B cell (primary cell): ENCODE data around the gene WDR90. TPM values are rescaled to one million over a fixed set of nuclear protein-coding genes. Genes with fewer than 3 reads are reported as not detected.

Source experiments
- ATAC-seq: fragments of 200-7000 bp; cut with Tn5 transposase; one replicate; pipeline ENCODE4 v1.10.0; 2021; ENCODE audit warnings: low read depth, mild to moderate bottlenecking, moderate number of reproducible peaks, moderate library complexity
- CTCF ChIA-PET: fragments of 350-600 bp; sonication (Branson Sonifier 250); formaldehyde crosslinking; loops from one replicate; lab custom pipeline; 2021; ENCODE audit warnings: antibody characterized with exemption, inconsistent platforms; lab: Charles Lee
- POLR2A ChIA-PET: fragments of 350-600 bp; sonication (Branson Sonifier 250); formaldehyde crosslinking; loops from one replicate; lab custom pipeline; 2021; ENCODE audit warnings: antibody characterized with exemption; lab: Charles Lee
- DNase-seq: peaks from one replicate; pipeline ENCODE4 v3.0.0; 2013
- H2AFZ ChIP-seq: 2 replicates; pipeline ENCODE4 v1.6.1; 2012; ENCODE audit warnings: mild to moderate bottlenecking, low read depth, low read length; ENCODE audit not compliant: insufficient read depth, poor library complexity, severe bottlenecking
- H3K27ac ChIP-seq, 2 donors: 1 replicate in 1 of 2; 2 replicates in 1 of 2; pipeline ENCODE4 v1.5.1; 2012 to 2013; ENCODE audit warnings: low read length in 2 of 2, mild to moderate bottlenecking in 2 of 2, moderate library complexity in 1 of 2
- H3K27me3 ChIP-seq, 4 experiments: fragments of 200-600 bp in 1 of 4; sonication (generic) in 1 of 4; replicated peaks in 1 of 4; 1 replicate in 2 of 4; 2 replicates in 2 of 4; pipeline versions ENCODE4 v1.6.1 to v1.7.0; 2013 to 2016; ENCODE audit warnings: low read length in 3 of 4, mild to moderate bottlenecking in 2 of 4, mixed read lengths in 1 of 4, moderate library complexity in 1 of 4; ENCODE audit not compliant: insufficient read depth in 4 of 4, control insufficient read depth in 3 of 4; ENCODE audit errors: control extremely low read depth in 1 of 4
- H3K36me3 ChIP-seq, 2 experiments: replicated peaks in 1 of 2; 1 replicate in 1 of 2; 2 replicates in 1 of 2; pipeline versions ENCODE4 v1.6.1 to v1.7.1; 2013; ENCODE audit warnings: low read length in 1 of 2; ENCODE audit not compliant: insufficient read depth in 2 of 2, control insufficient read depth in 1 of 2; ENCODE audit errors: control extremely low read depth in 1 of 2, extremely low read depth in 1 of 2
- H3K4me1 ChIP-seq, 2 donors: fragments of 200-600 bp in 1 of 2; sonication (generic) in 1 of 2; 1 replicate in 1 of 2; 2 replicates in 1 of 2; pipeline versions ENCODE4 v1.5.1 to v1.6.1; 2013 to 2017; ENCODE audit warnings: low read length in 2 of 2; ENCODE audit not compliant: control insufficient read depth in 2 of 2, insufficient read depth in 2 of 2
- H3K4me2 ChIP-seq: replicated peaks from 2 replicates; pipeline ENCODE3; 2012; ENCODE audit warnings: mild to moderate bottlenecking, low read depth, low read length; ENCODE audit not compliant: poor library complexity, severe bottlenecking
- H3K4me3 ChIP-seq, 5 experiments: fragments of 200-600 bp in 1 of 5; sonication (generic) in 1 of 5; 1 replicate in 3 of 5; 2 replicates in 2 of 5; pipeline versions ENCODE4 v1.5.1 to v1.7.0; 2011 to 2016; ENCODE audit warnings: low read length in 4 of 5, mild to moderate bottlenecking in 4 of 5, low read depth in 2 of 5, control low read depth in 1 of 5, moderate library complexity in 1 of 5; ENCODE audit not compliant: insufficient read depth in 1 of 5; ENCODE audit errors: control extremely low read depth in 1 of 5, extremely low read depth in 1 of 5
- H3K79me2 ChIP-seq: fragments of 200-600 bp; sonication (generic); one replicate; pipeline ENCODE4 v1.6.0; 2016; ENCODE audit warnings: low read length; ENCODE audit not compliant: control insufficient read depth, insufficient read depth
- H3K9ac ChIP-seq: fragments of 200-600 bp; sonication (generic); 2 replicates; pipeline ENCODE4 v1.6.1; 2017; ENCODE audit warnings: mild to moderate bottlenecking, low read length, moderate library complexity
- H3K9me3 ChIP-seq, 3 donors: one replicate each; pipeline versions ENCODE4 v1.6.1 to v1.7.1; 2013; ENCODE audit warnings: low read length in 2 of 3; ENCODE audit not compliant: control insufficient read depth in 2 of 3, insufficient read depth in 1 of 3; ENCODE audit errors: control extremely low read depth in 1 of 3
- H4K20me1 ChIP-seq: 2 replicates; pipeline ENCODE4 v1.6.0; 2012; ENCODE audit warnings: mild to moderate bottlenecking, low read length; ENCODE audit not compliant: insufficient read depth, control insufficient read depth, poor library complexity, severe bottlenecking
- H3K27ac Mint-ChIP-seq: one replicate; pipeline ENCODE4 v1.8.0; 2021; ENCODE audit warnings: mixed read lengths
- H3K27me3 Mint-ChIP-seq: one replicate; pipeline ENCODE4 v1.8.0; 2021; ENCODE audit warnings: mixed read lengths
- H3K4me1 Mint-ChIP-seq: one replicate; pipeline ENCODE4 v1.8.0; 2021; ENCODE audit warnings: mixed read lengths
- H3K4me3 Mint-ChIP-seq: one replicate; pipeline ENCODE4 v1.8.0; 2021; ENCODE audit warnings: mixed read lengths
- H3K9me3 Mint-ChIP-seq: one replicate; pipeline ENCODE4 v1.8.0; 2022; ENCODE audit warnings: mixed read lengths; ENCODE audit not compliant: insufficient read depth
- EZH2 ChIP-seq: IDR thresholded peaks from 2 replicates; pipeline ENCODE4 v1.6.1; 2012; ENCODE audit warnings: borderline replicate concordance, low read depth, mild to moderate bottlenecking, moderate library complexity, low read length; ENCODE audit not compliant: insufficient read depth, poor library complexity, severe bottlenecking
- WGBS: methylation state at CpG from one replicate; pipeline ENCODE4 v1.1.5; 2013; ENCODE audit warnings: missing lambda C conversion rate; ENCODE audit not compliant: insufficient coverage; 5-methylcytosine and 5-hydroxymethylcytosine counted together
- intact Hi-C: fragments of 100-400 bp; cut with micrococcal nuclease; formaldehyde crosslinking; loops from one replicate; pipeline ENCODE4 v1.10.0; 2022
- polyA plus RNA-seq: library from polyadenylated mRNA; depleted of rRNA; stranded (reverse); fragments of >200 nt; gene quantifications from 2 replicates; pipeline ENCODE4 v1.2.3, GENCODE V29; 2012
- total RNA-seq, 2 donors: library from RNA; stranded (reverse); fragments of 120-200 nt in 1 of 2; gene quantifications; 1 replicate in 1 of 2; 2 replicates in 1 of 2; pipeline versions ENCODE4 v1.2.3 to v1.2.4, GENCODE V29; 2013 to 2022
- TF ChIP-seq, protein P1 (sequence below): fragments of 200-600 bp; IDR thresholded peaks from one replicate; pipeline ENCODE4 v1.8.0; 2022; ENCODE audit warnings: antibody characterized with exemption, mild to moderate bottlenecking

WDR90 gene
- total and polyA plus RNA-seq, 2 donors (not counting 1 experiment from before 2014, with no cell fraction given): 23.1 to 34.7 TPM

DNA sequence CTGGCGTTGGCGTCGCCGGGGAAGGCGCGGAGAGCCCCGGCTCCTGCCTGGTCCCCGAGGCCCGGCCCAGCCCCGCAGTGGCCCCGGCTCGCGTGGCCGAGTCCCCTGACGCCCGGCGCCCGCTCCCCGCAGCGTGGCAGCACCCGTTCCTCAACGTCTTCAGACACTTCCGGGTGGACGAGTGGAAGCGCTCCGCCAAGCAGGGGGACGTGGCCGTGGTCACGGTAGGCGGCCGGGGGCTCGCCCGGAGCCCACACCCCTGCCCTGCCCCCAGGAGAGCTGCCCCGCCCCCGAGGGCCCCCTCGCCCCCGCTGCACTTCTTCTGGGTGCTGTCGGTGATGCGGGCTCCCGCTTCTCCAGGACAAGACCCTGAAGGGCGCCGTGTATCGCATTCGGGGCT is 466 bp downstream of the WDR90 start:
- H3K79me2 ChIP-seq: peaks cover 8% of the 10 kb centered on the region
- H3K27ac ChIP-seq: peak overlapping the region in 1 of 2 donors; percentile 90
- H3K36me3 ChIP-seq: no peaks in the 10 kb centered on the region
- ATAC-seq (no peak), DNase-seq (no peak)
- H3K9me3 ChIP-seq: peaks cover 0 to 2% (median 0%) of the 10 kb centered on the region in 3 donors
- Mint-ChIP-seq H3K27me3 (no peaks in the 10 kb centered on the region), H3K27ac (no peak overlapping the region), H3K4me3 (peak overlapping the region; percentile 75), H3K9me3 (no peaks in the 10 kb centered on the region), H3K4me1 (peaks cover 16% of the 10 kb centered on the region)
- POLR2A ChIA-PET: interaction anchor here (0.6 to 1.0 kb wide), 3 partner anchors 11 to 1057 kb away, joined by 4 to 6 read pairs (median 5); no protein-coding TSS in a partner anchor
- H4K20me1 ChIP-seq: peaks cover 8% of the 10 kb centered on the region
- peak overlapping the region in 4 of 5 experiments; percentile 65 to 76 (median 70) for H3K4me3 ChIP-seq
- no peaks in the 10 kb centered on the region for H3K27me3 ChIP-seq
- TF ChIP-seq, protein P1, sequence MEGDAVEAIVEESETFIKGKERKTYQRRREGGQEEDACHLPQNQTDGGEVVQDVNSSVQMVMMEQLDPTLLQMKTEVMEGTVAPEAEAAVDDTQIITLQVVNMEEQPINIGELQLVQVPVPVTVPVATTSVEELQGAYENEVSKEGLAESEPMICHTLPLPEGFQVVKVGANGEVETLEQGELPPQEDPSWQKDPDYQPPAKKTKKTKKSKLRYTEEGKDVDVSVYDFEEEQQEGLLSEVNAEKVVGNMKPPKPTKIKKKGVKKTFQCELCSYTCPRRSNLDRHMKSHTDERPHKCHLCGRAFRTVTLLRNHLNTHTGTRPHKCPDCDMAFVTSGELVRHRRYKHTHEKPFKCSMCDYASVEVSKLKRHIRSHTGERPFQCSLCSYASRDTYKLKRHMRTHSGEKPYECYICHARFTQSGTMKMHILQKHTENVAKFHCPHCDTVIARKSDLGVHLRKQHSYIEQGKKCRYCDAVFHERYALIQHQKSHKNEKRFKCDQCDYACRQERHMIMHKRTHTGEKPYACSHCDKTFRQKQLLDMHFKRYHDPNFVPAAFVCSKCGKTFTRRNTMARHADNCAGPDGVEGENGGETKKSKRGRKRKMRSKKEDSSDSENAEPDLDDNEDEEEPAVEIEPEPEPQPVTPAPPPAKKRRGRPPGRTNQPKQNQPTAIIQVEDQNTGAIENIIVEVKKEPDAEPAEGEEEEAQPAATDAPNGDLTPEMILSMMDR: no peak
- no peak for TF ChIP-seq EZH2
- H3K4me1 ChIP-seq: peaks cover 15 to 20% of the 10 kb centered on the region in 2 donors
- H3K4me2 ChIP-seq: peak overlapping the region; percentile 92
- intact Hi-C loops: loop anchor here (1.0 to 2.0 kb wide), 6 partner anchors 8 to 61 kb away; partner anchors contain the start of genes JMJD8, MCRIP2 and METTL26
- WGBS: 4% methylated on average over 44 of the region's 44 CpGs
- H2AFZ ChIP-seq: peak overlapping the region; percentile 92
- H3K9ac ChIP-seq: peak overlapping the region; percentile 71
- CTCF ChIA-PET: interaction anchor here (0.6 to 1.3 kb wide), 2 partner anchors 13 to 443 kb away, joined by 4 to 6 read pairs; partner anchors contain the start of gene METTL26

DNA sequence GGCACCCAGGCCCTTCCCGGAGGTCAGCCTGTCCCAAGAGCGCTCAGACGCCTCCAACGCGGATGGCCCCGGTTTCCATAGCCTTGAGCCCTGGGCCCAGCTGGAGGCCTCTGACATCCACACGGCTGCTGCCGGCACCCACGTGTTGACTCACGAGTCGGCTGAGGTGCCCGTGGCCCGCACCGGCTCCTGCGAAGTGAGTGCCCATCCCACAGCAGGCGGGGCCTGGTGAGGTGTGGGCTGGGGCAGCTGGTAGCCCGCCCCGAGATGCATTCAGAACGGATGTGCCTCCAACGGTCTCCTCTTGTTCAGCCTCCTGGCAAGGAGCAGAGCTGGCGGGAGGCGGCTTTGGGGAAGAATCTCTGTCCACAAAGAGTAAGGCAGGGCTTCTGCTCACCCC is 2.7 kb downstream of the WDR90 start:
- H3K27ac ChIP-seq: no peak overlapping the region
- no peak overlapping the region for H2AFZ ChIP-seq
- no peak for TF ChIP-seq EZH2
- TF ChIP-seq, protein P1: no peak
- H3K4me2 ChIP-seq: no peak overlapping the region
- H3K4me1 Mint-ChIP-seq: peaks cover 12% of the 10 kb centered on the region
- no peaks in the 10 kb centered on the region for H3K27me3 Mint-ChIP-seq
- no peak overlapping the region for H3K4me3 ChIP-seq
- peaks cover 8% of the 10 kb centered on the region for H3K79me2 ChIP-seq
- CTCF ChIA-PET: no interaction called here
- WGBS: 98% methylated on average over 22 of the region's 22 CpGs
- H3K9me3 Mint-ChIP-seq: no peaks in the 10 kb centered on the region
- H3K36me3 ChIP-seq: no peaks in the 10 kb centered on the region
- H3K4me1 ChIP-seq: peaks cover 15 to 20% of the 10 kb centered on the region in 2 donors
- H4K20me1 ChIP-seq: peaks cover 8% of the 10 kb centered on the region
- H3K4me3 Mint-ChIP-seq: no peak overlapping the region
- H3K9me3 ChIP-seq: peaks cover 0 to 2% (median 0%) of the 10 kb centered on the region in 3 donors
- H3K27ac Mint-ChIP-seq: no peak overlapping the region
- no peak for DNase-seq
- no peak for ATAC-seq
- no peak overlapping the region for H3K9ac ChIP-seq
- POLR2A ChIA-PET: no interaction called here
- no peaks in the 10 kb centered on the region for H3K27me3 ChIP-seq
- intact Hi-C loops: no loop called here
